ENCODE results near the gene SLAMF1. TPM values are rescaled to one million over a fixed set of nuclear protein-coding genes. Genes with fewer than 3 reads are reported as not detected.
"Not testable (repeated sequence)": the region's sequence is repeated elsewhere in the genome, so short reads cannot be mapped to it uniquely, and the experiment has no call there.

SLAMF1 gene
- polyA plus RNA-seq, 1 experiment, result not detected

- CTCF ChIA-PET, result no interaction called here
- no peak for DNase-seq (ENCODE audit: low read depth, low spot score)
- POLR2A ChIA-PET, result no interaction called here
- no peak overlapping the region for H3K4me3 ChIP-seq (ENCODE audit: low read depth, low read length)
- TF ChIP-seq, protein P1, sequence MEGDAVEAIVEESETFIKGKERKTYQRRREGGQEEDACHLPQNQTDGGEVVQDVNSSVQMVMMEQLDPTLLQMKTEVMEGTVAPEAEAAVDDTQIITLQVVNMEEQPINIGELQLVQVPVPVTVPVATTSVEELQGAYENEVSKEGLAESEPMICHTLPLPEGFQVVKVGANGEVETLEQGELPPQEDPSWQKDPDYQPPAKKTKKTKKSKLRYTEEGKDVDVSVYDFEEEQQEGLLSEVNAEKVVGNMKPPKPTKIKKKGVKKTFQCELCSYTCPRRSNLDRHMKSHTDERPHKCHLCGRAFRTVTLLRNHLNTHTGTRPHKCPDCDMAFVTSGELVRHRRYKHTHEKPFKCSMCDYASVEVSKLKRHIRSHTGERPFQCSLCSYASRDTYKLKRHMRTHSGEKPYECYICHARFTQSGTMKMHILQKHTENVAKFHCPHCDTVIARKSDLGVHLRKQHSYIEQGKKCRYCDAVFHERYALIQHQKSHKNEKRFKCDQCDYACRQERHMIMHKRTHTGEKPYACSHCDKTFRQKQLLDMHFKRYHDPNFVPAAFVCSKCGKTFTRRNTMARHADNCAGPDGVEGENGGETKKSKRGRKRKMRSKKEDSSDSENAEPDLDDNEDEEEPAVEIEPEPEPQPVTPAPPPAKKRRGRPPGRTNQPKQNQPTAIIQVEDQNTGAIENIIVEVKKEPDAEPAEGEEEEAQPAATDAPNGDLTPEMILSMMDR (IDR thresholded peaks at IDR 0.05; ENCODE audit: low read depth, low read length), result no peak
- H3K27me3 ChIP-seq (ENCODE audit: control insufficient read depth, insufficient read depth, low read length), result no peaks in the 10 kb centered on the region
- H3K9me3 ChIP-seq (ENCODE audit: control insufficient read depth, insufficient read depth, low read length), result no peaks in the 10 kb centered on the region
- H3K27ac ChIP-seq (ENCODE audit: low read depth, low read length), result no peak overlapping the region
Observed at GRCh38 chr1:160658162-160658813, 11.4 kb upstream of the SLAMF1 start.

GRCh38 chr1:160657250-160657781 is 10.5 kb upstream of the SLAMF1 start:
- DNase-seq (ENCODE audit: low read depth, low spot score), result no peak
- POLR2A ChIA-PET, result no interaction called here
- CTCF ChIA-PET, result no interaction called here

DNA sequence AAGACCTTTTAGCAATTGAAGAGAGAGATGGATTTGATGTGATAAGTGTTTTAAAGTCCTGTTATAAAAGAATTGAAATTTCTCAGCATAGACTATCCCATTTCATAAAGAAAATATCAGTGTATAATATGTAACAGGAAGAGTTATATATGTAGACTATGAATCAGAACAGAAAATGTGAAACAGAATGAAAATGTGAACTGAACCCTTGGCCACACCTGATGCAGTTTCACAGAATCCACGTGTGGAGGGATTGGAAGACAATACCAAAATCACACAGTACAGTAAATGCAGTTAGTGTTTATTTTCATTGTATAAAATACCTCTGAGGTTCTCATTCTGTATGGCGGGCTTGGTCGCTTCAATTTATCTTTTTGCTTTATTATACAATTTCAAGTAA is 9.9 kb upstream of the SLAMF1 start:
- H3K27me3 ChIP-seq (ENCODE audit: control insufficient read depth, insufficient read depth, low read length), result no peaks in the 10 kb centered on the region
- no peaks in the 10 kb centered on the region for H3K9me3 ChIP-seq (ENCODE audit: control insufficient read depth, insufficient read depth, low read length)
- TF ChIP-seq, protein P1 (IDR thresholded peaks at IDR 0.05; ENCODE audit: low read depth, low read length), result no peak
- no peak overlapping the region for H3K27ac ChIP-seq (ENCODE audit: low read depth, low read length)
- DNase-seq (ENCODE audit: low read depth, low spot score), result no peak
- ChIA-PET CTCF (no interaction called here), POLR2A (no interaction called here)
- H3K4me3 ChIP-seq (ENCODE audit: low read depth, low read length), result no peak overlapping the region

More at GRCh38 chr1:160657250-160657781, 10.5 kb upstream of the SLAMF1 start:
- no peak overlapping the region for H3K4me3 ChIP-seq (ENCODE audit: low read depth, low read length)
- H3K27me3 ChIP-seq (ENCODE audit: control insufficient read depth, insufficient read depth, low read length), result no peaks in the 10 kb centered on the region
- H3K9me3 ChIP-seq (ENCODE audit: control insufficient read depth, insufficient read depth, low read length), result no peaks in the 10 kb centered on the region
- TF ChIP-seq, protein P1 (IDR thresholded peaks at IDR 0.05; ENCODE audit: low read depth, low read length), result no peak
- H3K27ac ChIP-seq (ENCODE audit: low read depth, low read length), result no peak overlapping the region

DNA sequence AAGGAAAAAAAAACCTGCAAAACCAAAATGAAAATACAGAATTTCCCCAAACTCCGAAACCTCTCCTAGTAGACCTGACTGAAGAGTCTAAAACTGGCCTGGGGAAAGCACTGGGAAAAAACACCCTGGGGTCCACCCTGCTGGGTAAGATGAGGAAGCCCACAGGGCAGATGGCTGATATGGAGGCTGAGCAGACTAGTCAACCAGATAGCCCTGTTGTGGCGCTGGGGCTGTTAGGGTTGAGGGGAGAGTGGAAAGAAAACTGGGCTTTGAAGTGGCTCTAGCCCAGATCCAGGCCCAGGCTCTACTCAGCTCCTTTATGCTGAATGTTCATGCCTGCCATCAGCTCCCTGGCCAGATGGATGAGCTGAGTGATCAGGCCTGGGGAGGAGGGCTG is 6.8 kb upstream of the SLAMF1 start:
- Histone ChIP-seq H3K27me3 (ENCODE audit: control insufficient read depth, insufficient read depth, low read length) (no peaks in the 10 kb centered on the region), H3K9me3 (ENCODE audit: control insufficient read depth, insufficient read depth, low read length) (no peaks in the 10 kb centered on the region), H3K4me3 (ENCODE audit: low read depth, low read length) (no peak overlapping the region), H3K27ac (ENCODE audit: low read depth, low read length) (no peak overlapping the region)
- ChIA-PET POLR2A (no interaction called here), CTCF (no interaction called here)
- TF ChIP-seq, protein P1 (IDR thresholded peaks at IDR 0.05; ENCODE audit: low read depth, low read length), result no peak
- DNase-seq (ENCODE audit: low read depth, low spot score), result no peak

GRCh38 chr1:160652924-160653619 is 6.2 kb upstream of the SLAMF1 start:
- TF ChIP-seq, protein P1 (IDR thresholded peaks at IDR 0.05; ENCODE audit: low read depth, low read length), result no peak
- Histone ChIP-seq H3K27ac (ENCODE audit: low read depth, low read length) (no peak overlapping the region), H3K9me3 (ENCODE audit: control insufficient read depth, insufficient read depth, low read length) (no peaks in the 10 kb centered on the region), H3K4me3 (ENCODE audit: low read depth, low read length) (no peak overlapping the region), H3K27me3 (ENCODE audit: control insufficient read depth, insufficient read depth, low read length) (no peaks in the 10 kb centered on the region)
- CTCF ChIA-PET, result no interaction called here
- POLR2A ChIA-PET, result no interaction called here
- DNase-seq (ENCODE audit: low read depth, low spot score), result no peak

DNA sequence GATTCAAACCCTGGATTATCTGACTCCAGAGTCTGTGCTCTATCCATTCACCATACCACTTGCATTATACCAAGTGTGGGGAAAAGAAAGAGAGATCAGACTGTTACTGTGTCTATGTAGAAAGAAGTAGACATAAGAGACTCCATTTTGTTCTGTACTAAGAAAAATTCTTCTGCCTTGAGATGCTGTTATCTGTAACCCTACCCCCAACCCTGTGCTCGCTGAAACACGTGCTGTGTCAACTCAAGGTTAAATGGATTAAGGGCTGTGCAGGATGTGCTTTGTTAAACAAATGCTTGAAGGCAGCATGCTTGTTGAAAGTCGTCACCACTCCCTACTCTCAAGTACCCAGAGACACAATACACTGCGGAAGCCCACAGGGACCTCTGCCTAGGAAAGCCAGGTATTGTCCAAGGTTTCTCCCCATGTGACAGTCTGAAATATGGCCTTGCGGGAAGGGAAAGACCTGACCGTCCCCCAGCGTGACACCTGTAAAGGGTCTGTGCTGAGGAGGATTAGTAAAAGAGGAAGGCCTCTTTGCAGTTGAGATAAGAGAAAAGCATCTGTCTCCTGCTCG is 5.3 kb upstream of the SLAMF1 start:
- H3K4me3 ChIP-seq (ENCODE audit: low read depth, low read length); H3K9me3 ChIP-seq (ENCODE audit: control insufficient read depth, insufficient read depth, low read length); POLR2A ChIA-PET; H3K27me3 ChIP-seq (ENCODE audit: control insufficient read depth, insufficient read depth, low read length); DNase-seq (ENCODE audit: low read depth, low spot score); CTCF ChIA-PET; H3K27ac ChIP-seq (ENCODE audit: low read depth, low read length): not testable (repeated sequence)
